H7 (cell line): ENCODE measurements around the gene ZFAND3. TPM values are rescaled to one million over a fixed set of nuclear protein-coding genes. Genes with fewer than 3 reads are reported as not detected.

Experiments used
- DNase-seq: peaks from one replicate; pipeline ENCODE4 v3.0.0; 2012
- H3K27me3 ChIP-seq: 2 replicates; pipeline ENCODE4 v1.6.0; 2011; ENCODE audit warnings: mild to moderate bottlenecking, low read length; ENCODE audit not compliant: control insufficient read depth, insufficient read depth
- H3K36me3 ChIP-seq: replicated peaks from 2 replicates; pipeline ENCODE4 v1.5.1; 2011; ENCODE audit warnings: low read length; ENCODE audit not compliant: control insufficient read depth, insufficient read depth
- H3K4me3 ChIP-seq: 2 replicates; pipeline ENCODE4 v1.5.1; 2011; ENCODE audit warnings: low read depth, mild to moderate bottlenecking, control low read depth, low read length, moderate library complexity; ENCODE audit not compliant: insufficient read depth
- total RNA-seq: library from RNA; depleted of rRNA; stranded (reverse); fragments of >200 nt; shearing (Covaris generic); gene quantifications from 2 replicates; pipeline ENCODE4 v1.2.3, GENCODE V29; 2014

The ZFAND3 gene
- total RNA-seq, 1 experiment from 2014 or later, result 17.1 TPM

DNA sequence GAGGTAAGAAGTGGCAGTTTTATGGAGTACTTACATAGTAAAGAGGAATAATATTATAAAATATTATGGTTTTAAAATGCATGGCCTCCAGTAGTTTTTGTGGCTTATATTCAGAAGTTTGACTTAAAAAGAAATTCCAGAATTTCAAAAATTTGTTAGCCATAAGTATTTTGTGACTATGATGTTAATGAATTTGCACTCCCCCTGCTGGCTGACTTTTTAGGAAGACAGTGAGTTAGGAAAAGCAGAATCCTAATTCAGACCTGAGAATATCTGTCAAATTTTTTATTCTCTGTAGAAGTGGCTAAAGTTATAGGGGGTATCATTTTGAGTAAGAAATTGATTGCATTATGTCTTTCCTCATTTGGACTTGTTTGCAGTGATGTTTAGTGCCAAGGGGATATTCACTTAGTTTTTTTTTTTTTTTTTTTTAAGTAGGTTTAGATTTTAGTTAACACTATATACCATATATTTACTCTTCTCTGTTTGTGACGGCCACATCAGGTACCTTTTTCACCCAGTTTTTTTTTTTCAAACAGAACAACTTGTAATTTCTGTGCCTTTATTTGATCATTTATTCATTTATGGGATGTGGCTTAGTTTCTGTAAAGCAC lies 40.8 kb downstream of the ZFAND3 start:
- Histone ChIP-seq H3K36me3 (no peaks in the 10 kb centered on the region), H3K27me3 (no peaks in the 10 kb centered on the region), H3K4me3 (no peak overlapping the region)
- DNase-seq, result no peak

DNA sequence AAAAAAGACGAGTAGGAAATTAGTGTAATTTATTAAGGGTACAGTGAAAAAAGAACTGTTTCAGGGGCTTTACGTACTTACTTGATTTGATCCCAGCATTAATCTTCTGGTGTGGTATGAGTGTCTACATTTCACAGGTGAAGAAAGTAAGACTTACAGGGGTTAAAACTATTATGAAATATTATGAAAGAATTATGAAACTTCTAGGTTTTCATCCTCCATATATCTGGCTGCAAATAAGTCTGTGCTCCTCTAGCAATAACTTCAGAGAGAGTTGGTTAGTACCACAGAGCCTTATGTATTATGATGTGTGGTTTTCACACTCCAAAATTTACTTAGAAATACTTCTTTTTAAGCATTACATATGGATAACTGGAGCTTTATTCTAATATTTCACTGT lies 41.9 kb downstream of the ZFAND3 start:
- Histone ChIP-seq H3K36me3 (no peaks in the 10 kb centered on the region), H3K4me3 (no peak overlapping the region), H3K27me3 (no peaks in the 10 kb centered on the region)
- no peak for DNase-seq

DNA sequence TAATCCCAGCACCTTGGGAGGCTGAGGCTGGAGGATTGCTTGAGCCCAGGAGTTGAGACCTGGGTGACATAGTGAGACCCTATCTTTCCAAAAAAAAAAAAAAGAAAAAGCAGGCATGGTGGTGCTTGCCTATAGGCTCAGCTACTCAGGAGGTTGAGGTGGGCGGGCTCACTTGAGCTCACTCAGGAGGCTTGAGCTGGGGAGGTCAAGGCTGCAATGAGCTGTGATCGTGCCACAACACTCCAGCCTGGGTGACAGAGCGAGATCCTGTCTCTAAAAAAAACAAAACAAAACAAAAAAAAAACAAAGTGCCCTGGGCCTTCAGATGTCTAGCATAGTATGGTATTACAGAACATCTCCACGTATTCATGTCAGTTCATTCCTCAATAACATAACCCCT lies 42.9 kb downstream of the ZFAND3 start:
- Histone ChIP-seq H3K4me3 (no peak overlapping the region), H3K27me3 (no peaks in the 10 kb centered on the region), H3K36me3 (no peaks in the 10 kb centered on the region)
- no peak for DNase-seq

DNA sequence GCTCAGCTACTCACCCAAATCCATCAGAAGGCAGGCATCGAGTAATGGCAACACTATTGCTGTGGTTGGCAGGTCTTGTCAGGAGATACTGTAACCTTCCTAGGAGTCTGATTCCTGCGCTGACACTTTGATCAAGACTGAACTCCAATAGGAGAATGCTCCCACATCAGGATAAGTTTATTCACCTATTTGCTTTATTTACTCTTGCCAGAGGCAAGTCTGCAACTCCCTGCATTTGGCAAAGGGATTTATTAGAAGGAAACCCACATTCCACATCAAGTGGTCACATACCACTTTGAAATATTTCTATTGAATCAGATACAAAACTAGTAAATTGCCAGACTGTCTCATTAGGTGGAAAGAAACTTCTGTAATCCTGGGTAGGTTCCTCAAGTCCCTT lies 43.5 kb downstream of the ZFAND3 start:
- no peak overlapping the region for H3K4me3 ChIP-seq
- DNase-seq, result no peak
- no peaks in the 10 kb centered on the region for H3K36me3 ChIP-seq
- H3K27me3 ChIP-seq, result no peaks in the 10 kb centered on the region

DNA sequence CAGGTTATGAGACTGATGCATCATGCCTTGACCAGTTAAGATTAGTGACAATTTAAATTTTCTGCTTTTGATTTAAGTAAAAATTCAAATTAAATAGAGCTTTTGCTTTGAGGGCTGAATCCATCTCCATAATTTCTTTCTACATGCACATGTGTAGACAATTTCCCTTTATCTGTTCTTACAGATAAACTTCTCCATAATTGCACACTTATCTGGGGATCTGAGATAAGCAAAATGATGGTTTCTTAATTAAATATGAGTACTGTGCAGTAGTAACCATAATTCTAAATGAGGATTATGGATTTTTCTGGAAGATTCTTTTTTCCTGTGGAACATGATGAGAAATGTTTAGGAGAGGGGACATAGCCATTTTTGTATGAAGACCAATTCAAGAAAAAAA lies 44.7 kb downstream of the ZFAND3 start:
- Histone ChIP-seq H3K36me3 (no peaks in the 10 kb centered on the region), H3K27me3 (no peaks in the 10 kb centered on the region), H3K4me3 (no peak overlapping the region)
- DNase-seq, result no peak

DNA sequence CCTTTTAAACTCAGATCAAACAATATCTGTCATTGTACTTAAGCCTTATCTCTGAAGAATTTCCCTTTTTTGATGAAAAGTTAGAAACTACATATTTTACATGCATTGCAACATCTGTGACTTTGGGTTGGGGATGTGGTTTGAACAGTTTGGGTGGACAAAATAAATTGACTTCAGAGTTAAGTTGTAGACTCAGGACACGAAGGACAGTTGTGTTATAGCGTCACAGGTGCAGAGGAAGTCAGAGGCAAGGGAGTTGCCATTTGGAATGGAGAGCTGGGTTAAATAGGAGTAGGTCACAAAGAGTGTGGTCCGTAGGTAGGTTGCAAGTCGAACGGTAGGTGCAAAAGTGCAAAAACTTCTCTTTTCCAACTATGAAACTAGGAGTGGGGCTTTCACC lies 46.0 kb downstream of the ZFAND3 start:
- no peaks in the 10 kb centered on the region for H3K27me3 ChIP-seq
- H3K4me3 ChIP-seq, result no peak overlapping the region
- DNase-seq, result no peak
- no peaks in the 10 kb centered on the region for H3K36me3 ChIP-seq

DNA sequence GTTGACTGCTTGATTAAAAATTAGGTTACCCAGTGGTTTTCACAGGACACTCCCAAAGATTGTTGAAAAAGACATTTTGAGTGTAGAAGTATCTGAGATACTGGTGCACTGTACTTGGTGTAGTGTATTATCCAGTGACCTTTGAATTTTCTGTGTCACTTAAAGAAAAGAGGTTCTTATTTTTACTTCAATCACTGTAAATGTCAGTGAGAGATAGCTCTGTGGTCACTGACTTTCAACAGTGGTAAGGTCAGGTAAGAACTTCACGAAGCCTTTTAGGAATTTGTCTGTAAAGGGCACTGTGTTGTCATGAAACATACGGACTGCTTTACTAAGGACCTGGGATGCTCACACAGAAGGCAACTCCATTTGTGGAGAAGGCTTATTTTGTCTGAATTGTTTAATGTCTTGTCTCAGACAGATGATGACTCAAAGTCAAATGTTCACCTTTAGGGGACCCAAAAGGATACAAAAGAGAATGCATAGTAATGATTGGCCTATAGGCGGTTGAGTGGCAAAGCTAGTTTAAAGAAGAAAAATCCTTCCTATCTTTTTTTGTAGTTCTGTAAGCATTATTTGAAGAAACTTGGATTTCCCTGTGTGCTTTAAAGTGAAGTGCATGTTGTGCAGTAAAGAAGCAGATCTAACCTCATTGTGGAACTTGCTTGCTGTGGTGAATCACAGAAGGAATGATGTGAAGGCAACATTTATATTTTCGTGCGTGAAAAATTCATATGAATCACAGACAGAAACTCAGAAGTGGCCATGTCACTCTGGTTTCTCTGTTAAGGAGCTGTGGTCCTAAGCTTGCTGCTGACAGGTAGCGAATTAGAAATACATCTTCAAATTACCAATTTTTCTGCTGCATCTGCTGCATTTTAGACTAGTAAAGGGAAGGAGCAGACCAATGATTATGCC lies 47.3 kb downstream of the ZFAND3 start:
- no peak for DNase-seq
- no peak overlapping the region for H3K4me3 ChIP-seq
- H3K27me3 ChIP-seq, result no peaks in the 10 kb centered on the region
- H3K36me3 ChIP-seq, result no peaks in the 10 kb centered on the region

DNA sequence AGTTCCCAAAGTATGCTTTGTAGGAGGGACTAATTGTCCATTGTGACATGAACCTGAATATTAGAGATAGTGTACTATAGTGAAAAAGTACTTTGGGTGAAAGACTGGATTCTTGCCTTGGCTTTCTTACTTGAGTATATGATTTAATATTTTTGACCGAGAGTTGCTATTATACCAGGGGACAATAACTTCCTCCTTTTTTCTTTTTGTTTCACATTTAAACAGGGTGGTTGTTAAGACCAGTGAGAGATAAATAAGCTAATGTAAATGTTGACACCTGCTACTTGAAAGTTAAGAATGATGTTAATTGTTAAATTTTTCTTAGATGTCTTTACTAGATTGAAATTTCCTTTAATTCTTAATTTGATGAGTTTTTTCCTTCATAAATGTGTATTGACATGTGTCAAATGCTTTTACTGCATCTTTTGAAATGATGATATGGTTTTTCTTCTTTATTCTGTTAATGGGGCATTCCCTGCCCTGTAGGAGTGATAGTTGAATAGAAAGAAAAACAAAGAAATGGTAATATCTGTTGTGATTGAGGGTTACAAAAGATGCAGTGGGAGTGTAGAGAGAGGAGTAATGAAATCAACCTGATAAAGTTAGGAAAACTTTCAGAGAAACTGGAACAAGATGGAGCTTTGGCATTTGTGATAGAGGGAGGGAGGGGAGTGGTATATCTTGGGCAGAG lies 48.4 kb downstream of the ZFAND3 start:
- no peak for DNase-seq
- no peaks in the 10 kb centered on the region for H3K36me3 ChIP-seq
- H3K4me3 ChIP-seq, result no peak overlapping the region
- no peaks in the 10 kb centered on the region for H3K27me3 ChIP-seq

DNA sequence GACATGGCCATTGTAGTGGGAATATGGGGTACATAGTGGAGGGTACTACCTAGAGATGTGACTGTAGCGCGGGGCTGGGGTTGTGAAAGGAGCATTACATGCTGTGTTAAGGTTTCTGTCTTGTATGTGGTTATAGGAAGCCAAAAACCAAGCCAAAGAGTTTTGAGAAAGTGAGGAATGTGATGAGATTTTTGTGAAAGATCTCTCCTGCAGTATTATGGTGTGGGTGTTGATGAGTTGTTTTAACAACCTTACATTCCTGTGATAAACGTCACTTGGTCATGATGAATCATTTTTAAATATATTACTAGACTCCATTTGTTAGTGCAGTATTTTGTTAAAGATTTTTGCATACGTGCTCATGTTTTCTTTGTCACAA lies 48.9 kb downstream of the ZFAND3 start:
- no peak overlapping the region for H3K4me3 ChIP-seq
- H3K27me3 ChIP-seq, result no peaks in the 10 kb centered on the region
- H3K36me3 ChIP-seq, result no peaks in the 10 kb centered on the region
- DNase-seq, result no peak

DNA sequence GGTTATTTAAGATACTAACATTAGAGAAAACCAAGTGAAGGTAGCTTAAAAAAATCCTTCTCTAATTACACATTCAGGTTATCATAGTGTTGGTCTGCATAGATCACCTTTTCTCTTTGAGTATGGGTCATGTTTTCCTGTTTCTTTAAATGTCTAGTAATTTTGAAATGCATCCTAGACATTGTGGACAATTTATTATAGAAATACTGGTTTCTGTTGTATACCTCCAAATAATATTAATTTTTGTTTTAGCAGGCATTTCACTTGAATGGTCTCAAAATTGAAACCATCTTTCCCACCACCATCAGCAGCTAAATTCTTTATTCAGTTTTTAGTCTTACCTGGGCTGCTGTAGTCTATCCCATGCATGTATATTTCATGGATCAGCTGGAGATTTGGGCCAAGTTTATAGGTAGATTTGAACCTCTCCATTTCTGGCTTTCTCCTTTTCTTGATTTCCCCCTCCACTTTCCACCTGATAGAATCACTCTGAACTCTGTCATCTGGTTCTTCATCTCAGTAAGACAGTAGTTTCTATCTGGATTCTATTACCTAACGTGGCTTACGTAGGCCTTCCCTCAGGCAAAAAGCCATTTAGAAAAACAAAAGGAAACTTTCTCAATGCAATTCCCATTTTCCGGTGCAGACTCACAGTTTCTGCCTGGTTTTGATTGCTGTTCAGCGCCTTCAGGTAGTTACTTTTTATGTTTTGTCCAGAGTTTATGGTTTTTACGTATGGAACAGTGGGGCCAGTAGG lies 52.3 kb downstream of the ZFAND3 start:
- Histone ChIP-seq H3K36me3 (no peaks in the 10 kb centered on the region), H3K4me3 (no peak overlapping the region), H3K27me3 (no peaks in the 10 kb centered on the region)
- DNase-seq, result no peak

DNA sequence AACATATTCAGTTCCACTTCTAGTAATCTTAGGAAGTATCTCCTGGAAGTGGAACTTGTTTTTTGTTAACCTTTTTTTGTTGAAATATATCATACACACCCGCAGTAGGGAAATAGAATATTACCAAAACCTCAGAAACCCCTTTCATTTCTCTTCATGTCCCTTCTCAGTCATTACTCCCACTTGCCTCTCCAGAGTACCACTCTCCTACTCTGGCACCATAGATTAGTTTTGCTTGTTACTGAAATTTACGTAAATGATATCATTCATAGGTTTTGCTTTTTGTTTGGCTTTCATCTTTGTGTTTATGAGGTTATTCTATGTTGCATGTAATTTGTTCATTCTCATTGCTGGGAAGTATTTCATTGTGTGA lies 52.8 kb downstream of the ZFAND3 start:
- DNase-seq, result no peak
- H3K36me3 ChIP-seq, result no peaks in the 10 kb centered on the region
- H3K27me3 ChIP-seq, result no peaks in the 10 kb centered on the region
- no peak overlapping the region for H3K4me3 ChIP-seq

DNA sequence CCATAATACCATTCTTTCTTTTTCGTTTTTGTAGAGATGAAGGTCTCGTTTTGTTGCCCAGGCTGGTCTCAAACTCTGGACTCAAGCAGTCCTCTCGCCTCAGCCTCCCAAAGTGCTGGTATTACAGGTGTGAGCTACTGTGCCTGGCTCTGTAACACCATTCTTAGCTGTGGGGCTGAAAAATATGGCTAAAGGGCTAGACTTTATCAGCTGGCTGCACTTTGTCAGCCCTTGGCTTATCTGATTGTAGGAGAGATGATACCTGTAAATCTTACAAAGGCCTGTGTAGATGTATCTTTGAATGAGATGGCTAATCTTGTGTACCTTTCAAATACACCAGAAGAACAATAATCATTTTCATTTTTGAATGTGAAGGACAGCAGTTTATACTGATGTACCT lies 55.2 kb downstream of the ZFAND3 start:
- no peak for DNase-seq
- no peaks in the 10 kb centered on the region for H3K36me3 ChIP-seq
- H3K4me3 ChIP-seq, result no peak overlapping the region
- no peaks in the 10 kb centered on the region for H3K27me3 ChIP-seq

DNA sequence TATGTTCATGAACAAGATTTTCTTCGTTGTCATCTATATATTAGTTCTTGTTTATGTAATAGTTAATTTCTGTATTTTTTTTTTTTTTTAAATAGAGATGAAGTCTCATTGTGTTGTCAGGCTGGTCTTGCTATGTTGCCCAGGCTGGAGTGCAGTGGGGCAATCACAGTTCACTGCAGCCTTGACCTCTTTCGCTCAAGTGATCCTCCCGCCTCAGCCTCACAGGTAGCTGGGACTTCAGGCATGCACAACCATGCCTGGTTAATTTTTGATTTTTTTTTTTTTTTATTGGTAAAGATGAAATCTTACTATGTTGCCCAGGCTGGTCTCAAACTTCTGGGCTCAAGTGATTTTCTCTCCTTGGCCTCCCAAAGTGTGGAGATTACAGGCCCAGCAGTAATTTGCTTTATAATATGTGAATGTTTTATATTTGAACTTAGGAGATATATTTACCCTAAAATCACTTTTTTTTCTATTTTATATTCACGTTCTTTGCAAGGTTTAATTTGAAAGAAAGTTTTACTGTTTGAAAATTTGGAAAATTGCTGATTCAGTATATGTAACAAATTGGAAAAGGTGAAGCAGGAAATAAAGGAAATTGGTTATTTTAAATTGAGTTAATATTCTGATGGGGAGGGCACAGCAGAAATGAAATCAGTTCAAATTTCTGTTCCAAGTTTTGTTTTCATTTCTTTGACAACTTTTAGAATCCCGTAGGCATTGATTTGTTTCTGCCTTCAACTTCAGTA lies 56.2 kb downstream of the ZFAND3 start:
- DNase-seq, result no peak
- Histone ChIP-seq H3K27me3 (no peaks in the 10 kb centered on the region), H3K4me3 (no peak overlapping the region), H3K36me3 (no peaks in the 10 kb centered on the region)

DNA sequence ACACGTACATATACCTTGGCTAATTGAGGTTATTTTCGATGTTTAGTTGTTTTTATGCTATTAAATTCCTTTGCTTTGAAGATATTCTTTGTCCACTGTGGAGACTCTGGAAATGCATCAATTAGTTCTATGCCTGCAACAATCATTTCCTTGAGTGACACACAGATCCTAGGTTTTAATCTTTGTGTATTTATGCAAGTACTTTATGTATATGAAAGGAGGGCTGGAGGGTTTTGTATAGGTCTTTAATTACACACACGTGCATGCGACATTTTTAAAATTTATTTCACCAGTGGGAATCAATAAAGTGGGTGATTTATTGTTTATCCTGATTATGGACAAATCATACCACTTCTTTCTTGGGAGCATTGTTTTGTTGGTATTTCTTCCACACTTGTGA lies 57.3 kb downstream of the ZFAND3 start:
- DNase-seq, result no peak
- H3K4me3 ChIP-seq, result no peak overlapping the region
- no peaks in the 10 kb centered on the region for H3K27me3 ChIP-seq
- no peaks in the 10 kb centered on the region for H3K36me3 ChIP-seq
